Measurements from ENCODE around the gene PLCB4. TPM values are rescaled to one million over a fixed set of nuclear protein-coding genes. Genes with fewer than 3 reads are reported as not detected.

The PLCB4 gene
- total and polyA plus RNA-seq, 4 experiments from 2014 or later: not detected

GRCh38 chr20:9322661-9323060 is 253.8 kb downstream of the PLCB4 start:
- no peaks in the 10 kb centered on the region for H3K36me3 Mint-ChIP-seq
- peaks cover 0 to 6% (median 3%) of the 10 kb centered on the region in 4 donors for H3K4me1 Mint-ChIP-seq
- no peak overlapping the region for H3K27ac Mint-ChIP-seq
- Histone ChIP-seq H3K4me1 (ENCODE audit: insufficient read depth, low read length) (no peaks in the 10 kb centered on the region), H3K4me3 (ENCODE audit: low read length in 2 of 2) (no peak overlapping the region), H3K27ac (ENCODE audit: low read depth, low read length) (no peak overlapping the region), H3K36me3 (ENCODE audit: insufficient read depth, low read length) (no peaks in the 10 kb centered on the region), H3K27me3 (ENCODE audit: insufficient read depth, low read length) (no peaks in the 10 kb centered on the region), H3K9me3 (ENCODE audit: control insufficient read depth in 1 of 2, low read length in 2 of 2) (no peaks in the 10 kb centered on the region)
- no peak for DNase-seq
- H3K4me3 Mint-ChIP-seq: no peak overlapping the region
- ChIA-PET CTCF (ENCODE audit: partially characterized antibody) (no interaction called here), POLR2A (ENCODE audit: partially characterized antibody) (no interaction called here)
- peaks cover 0 to 5% (median under 1%) of the 10 kb centered on the region in 8 donors for H3K9me3 Mint-ChIP-seq
- no peaks in the 10 kb centered on the region for H3K27me3 Mint-ChIP-seq
- intact Hi-C loops (cut with micrococcal nuclease): no loop called here

- DNase-seq: no peak
- ChIA-PET POLR2A (ENCODE audit: partially characterized antibody) (no interaction called here), CTCF (ENCODE audit: partially characterized antibody) (interaction anchor here (0.6 kb wide), 1 partner anchor 27 kb away, joined by 3 read pairs; no protein-coding TSS in a partner anchor)
- H3K9me3 Mint-ChIP-seq: peaks cover 0 to 5% (median under 1%) of the 10 kb centered on the region in 8 donors
- peaks cover 0 to 6% (median 3%) of the 10 kb centered on the region in 4 donors for H3K4me1 Mint-ChIP-seq
- no peaks in the 10 kb centered on the region for H3K36me3 ChIP-seq (ENCODE audit: insufficient read depth, low read length)
- intact Hi-C loops (cut with micrococcal nuclease): no loop called here
- H3K27me3 ChIP-seq (ENCODE audit: insufficient read depth, low read length): no peaks in the 10 kb centered on the region
- H3K27ac ChIP-seq (ENCODE audit: low read depth, low read length): no peak overlapping the region
- H3K9me3 ChIP-seq (ENCODE audit: control insufficient read depth in 1 of 2, low read length in 2 of 2): no peaks in the 10 kb centered on the region
- H3K27ac Mint-ChIP-seq: no peak overlapping the region
- no peak overlapping the region for H3K4me3 ChIP-seq (ENCODE audit: low read length in 2 of 2)
- no peaks in the 10 kb centered on the region for H3K36me3 Mint-ChIP-seq
- H3K4me3 Mint-ChIP-seq: no peak overlapping the region
- H3K4me1 ChIP-seq (ENCODE audit: insufficient read depth, low read length): no peaks in the 10 kb centered on the region
- no peaks in the 10 kb centered on the region for H3K27me3 Mint-ChIP-seq
These were observed 254.7 kb downstream of the PLCB4 start for GRCh38 chr20:9323622-9324021.

GRCh38 chr20:9329355-9330101 is 260.6 kb downstream of the PLCB4 start:
- POLR2A ChIA-PET (ENCODE audit: partially characterized antibody): no interaction called here
- Mint-ChIP-seq H3K4me3 (no peak overlapping the region), H3K27me3 (no peaks in the 10 kb centered on the region), H3K4me1 (no peaks in the 10 kb centered on the region), H3K27ac (no peak overlapping the region), H3K9me3 (peaks cover 0 to 2% (median 0%) of the 10 kb centered on the region in 8 donors), H3K36me3 (no peaks in the 10 kb centered on the region)
- Histone ChIP-seq H3K27ac (ENCODE audit: low read depth, low read length) (no peak overlapping the region), H3K4me3 (ENCODE audit: low read length in 2 of 2) (no peak overlapping the region), H3K27me3 (ENCODE audit: insufficient read depth, low read length) (no peaks in the 10 kb centered on the region), H3K4me1 (ENCODE audit: insufficient read depth, low read length) (no peaks in the 10 kb centered on the region), H3K36me3 (ENCODE audit: insufficient read depth, low read length) (no peaks in the 10 kb centered on the region), H3K9me3 (ENCODE audit: control insufficient read depth in 1 of 2, low read length in 2 of 2) (no peaks in the 10 kb centered on the region)
- CTCF ChIA-PET (ENCODE audit: partially characterized antibody): no interaction called here
- intact Hi-C loops (cut with micrococcal nuclease): no loop called here
- no peak for DNase-seq

- no peaks in the 10 kb centered on the region for H3K36me3 ChIP-seq (ENCODE audit: insufficient read depth, low read length)
- DNase-seq: no peak
- Mint-ChIP-seq H3K27ac (no peak overlapping the region), H3K4me3 (no peak overlapping the region), H3K27me3 (no peaks in the 10 kb centered on the region), H3K9me3 (peaks cover 0 to 2% (median 0%) of the 10 kb centered on the region in 8 donors), H3K36me3 (no peaks in the 10 kb centered on the region), H3K4me1 (no peaks in the 10 kb centered on the region)
- ChIA-PET CTCF (ENCODE audit: partially characterized antibody) (no interaction called here), POLR2A (ENCODE audit: partially characterized antibody) (no interaction called here)
- no peaks in the 10 kb centered on the region for H3K27me3 ChIP-seq (ENCODE audit: insufficient read depth, low read length)
- H3K4me3 ChIP-seq (ENCODE audit: low read length in 2 of 2): no peak overlapping the region
- H3K4me1 ChIP-seq (ENCODE audit: insufficient read depth, low read length): no peaks in the 10 kb centered on the region
- intact Hi-C loops (cut with micrococcal nuclease): no loop called here
- no peak overlapping the region for H3K27ac ChIP-seq (ENCODE audit: low read depth, low read length)
- H3K9me3 ChIP-seq (ENCODE audit: control insufficient read depth in 1 of 2, low read length in 2 of 2): no peaks in the 10 kb centered on the region
These were observed 261.3 kb downstream of the PLCB4 start for GRCh38 chr20:9330151-9330550.

- no peak overlapping the region for H3K27ac ChIP-seq (ENCODE audit: low read depth, low read length)
- H3K27ac Mint-ChIP-seq: no peak overlapping the region
- no peaks in the 10 kb centered on the region for H3K36me3 Mint-ChIP-seq
- no peak overlapping the region for H3K4me3 Mint-ChIP-seq
- no peaks in the 10 kb centered on the region for H3K9me3 ChIP-seq (ENCODE audit: control insufficient read depth in 1 of 2, low read length in 2 of 2)
- POLR2A ChIA-PET (ENCODE audit: partially characterized antibody): no interaction called here
- no peaks in the 10 kb centered on the region for H3K27me3 Mint-ChIP-seq
- no peaks in the 10 kb centered on the region for H3K36me3 ChIP-seq (ENCODE audit: insufficient read depth, low read length)
- no peak overlapping the region for H3K4me3 ChIP-seq (ENCODE audit: low read length in 2 of 2)
- no peaks in the 10 kb centered on the region for H3K27me3 ChIP-seq (ENCODE audit: insufficient read depth, low read length)
- no peak for DNase-seq
- CTCF ChIA-PET (ENCODE audit: partially characterized antibody): no interaction called here
- H3K4me1 Mint-ChIP-seq: no peaks in the 10 kb centered on the region
- H3K4me1 ChIP-seq (ENCODE audit: insufficient read depth, low read length): no peaks in the 10 kb centered on the region
- intact Hi-C loops (cut with micrococcal nuclease): no loop called here
- H3K9me3 Mint-ChIP-seq: no peaks in the 10 kb centered on the region
These were observed 263.0 kb downstream of the PLCB4 start for GRCh38 chr20:9331707-9332435.

GRCh38 chr20:9332791-9333479 is 264.0 kb downstream of the PLCB4 start:
- intact Hi-C loops (cut with micrococcal nuclease): no loop called here
- Histone ChIP-seq H3K27me3 (ENCODE audit: insufficient read depth, low read length) (no peaks in the 10 kb centered on the region), H3K4me1 (ENCODE audit: insufficient read depth, low read length) (no peaks in the 10 kb centered on the region), H3K36me3 (ENCODE audit: insufficient read depth, low read length) (no peaks in the 10 kb centered on the region), H3K4me3 (ENCODE audit: low read length in 2 of 2) (no peak overlapping the region), H3K9me3 (ENCODE audit: control insufficient read depth in 1 of 2, low read length in 2 of 2) (no peaks in the 10 kb centered on the region), H3K27ac (ENCODE audit: low read depth, low read length) (no peak overlapping the region)
- no peaks in the 10 kb centered on the region for H3K4me1 Mint-ChIP-seq
- H3K27ac Mint-ChIP-seq: no peak overlapping the region
- no peak for DNase-seq
- no peaks in the 10 kb centered on the region for H3K27me3 Mint-ChIP-seq
- H3K4me3 Mint-ChIP-seq: no peak overlapping the region
- ChIA-PET POLR2A (ENCODE audit: partially characterized antibody) (no interaction called here), CTCF (ENCODE audit: partially characterized antibody) (no interaction called here)
- H3K36me3 Mint-ChIP-seq: no peaks in the 10 kb centered on the region
- peaks cover 0 to 2% (median 0%) of the 10 kb centered on the region in 8 donors for H3K9me3 Mint-ChIP-seq

- H3K9me3 ChIP-seq (ENCODE audit: control insufficient read depth in 1 of 2, low read length in 2 of 2): no peaks in the 10 kb centered on the region
- Mint-ChIP-seq H3K4me1 (no peaks in the 10 kb centered on the region), H3K4me3 (no peak overlapping the region), H3K9me3 (peaks cover 0 to 2% (median 0%) of the 10 kb centered on the region in 8 donors), H3K27me3 (no peaks in the 10 kb centered on the region), H3K27ac (no peak overlapping the region), H3K36me3 (no peaks in the 10 kb centered on the region)
- H3K4me1 ChIP-seq (ENCODE audit: insufficient read depth, low read length): no peaks in the 10 kb centered on the region
- H3K27ac ChIP-seq (ENCODE audit: low read depth, low read length): no peak overlapping the region
- no peaks in the 10 kb centered on the region for H3K36me3 ChIP-seq (ENCODE audit: insufficient read depth, low read length)
- no peak for DNase-seq
- intact Hi-C loops (cut with micrococcal nuclease): no loop called here
- ChIA-PET CTCF (ENCODE audit: partially characterized antibody) (no interaction called here), POLR2A (ENCODE audit: partially characterized antibody) (no interaction called here)
- no peaks in the 10 kb centered on the region for H3K27me3 ChIP-seq (ENCODE audit: insufficient read depth, low read length)
- no peak overlapping the region for H3K4me3 ChIP-seq (ENCODE audit: low read length in 2 of 2)
These were observed 266.0 kb downstream of the PLCB4 start for GRCh38 chr20:9334866-9335265.
